H4 (cell line): ENCODE data around the gene MYH9. TPM values are rescaled to one million over a fixed set of nuclear protein-coding genes. Genes with fewer than 3 reads are reported as not detected.
"Not testable (repeated sequence)": the region's sequence is repeated elsewhere in the genome, so short reads cannot be mapped to it uniquely, and the experiment has no call there.

Source experiments
- DNase-seq: peaks from one replicate; pipeline ENCODE4 v3.0.0-alpha.2; 2015; ENCODE audit warnings: low spot score
- total RNA-seq: library from RNA; depleted of rRNA; stranded (reverse); fragments of >200 nt; shearing (Covaris generic); gene quantifications from 2 replicates; pipeline ENCODE4 v1.2.3, GENCODE V29; 2014

The MYH9 gene
- total RNA-seq, 1 experiment from 2014 or later: 82.9 TPM

- DNase-seq: no peak
Observed at GRCh38 chr22:36279219-36279666, 108.5 kb downstream of the MYH9 start.

GRCh38 chr22:36277482-36278291, 110.1 kb downstream of the MYH9 start:
- DNase-seq: peak; percentile 44

DNA sequence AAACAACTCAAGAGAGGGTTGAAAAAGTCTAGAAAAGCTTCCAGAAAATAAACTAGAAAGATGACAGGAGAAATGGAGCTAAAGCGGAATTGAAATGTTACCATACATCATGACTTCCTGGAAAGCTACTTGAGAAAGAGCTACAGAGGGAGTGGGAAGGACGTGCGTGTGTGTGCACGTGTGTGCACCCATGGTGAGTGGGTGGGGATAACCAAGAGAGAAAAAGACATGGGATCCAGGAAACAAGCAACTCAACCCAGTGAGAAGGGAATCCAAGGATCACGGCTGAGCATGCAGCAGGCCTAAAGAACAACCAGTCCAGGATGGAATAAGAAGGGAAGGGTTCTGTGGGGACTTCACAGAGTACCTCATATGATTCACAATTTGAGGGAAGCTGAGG, 113.2 kb downstream of the MYH9 start:
- DNase-seq: no peak

DNA sequence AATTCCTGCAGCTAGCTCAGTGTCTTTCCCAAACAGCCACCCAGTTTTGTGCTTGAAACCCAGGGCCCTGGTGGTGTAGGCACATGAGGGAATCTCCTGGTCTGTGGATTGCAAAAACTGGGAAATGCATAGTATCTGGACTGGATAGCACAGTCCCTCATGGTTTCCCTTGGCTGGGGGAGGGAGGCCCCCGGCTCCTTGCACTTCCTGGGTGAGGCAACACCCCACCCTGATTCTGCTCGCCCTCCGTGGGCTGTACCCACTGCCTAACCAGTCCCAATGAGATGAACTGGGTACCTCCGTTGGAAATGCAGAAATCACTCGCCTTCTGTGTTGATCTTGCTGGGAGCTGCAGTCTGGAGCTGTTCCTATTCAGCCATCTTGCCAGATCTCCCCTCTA, 115.8 kb downstream of the MYH9 start:
- DNase-seq: not testable (repeated sequence)

DNA sequence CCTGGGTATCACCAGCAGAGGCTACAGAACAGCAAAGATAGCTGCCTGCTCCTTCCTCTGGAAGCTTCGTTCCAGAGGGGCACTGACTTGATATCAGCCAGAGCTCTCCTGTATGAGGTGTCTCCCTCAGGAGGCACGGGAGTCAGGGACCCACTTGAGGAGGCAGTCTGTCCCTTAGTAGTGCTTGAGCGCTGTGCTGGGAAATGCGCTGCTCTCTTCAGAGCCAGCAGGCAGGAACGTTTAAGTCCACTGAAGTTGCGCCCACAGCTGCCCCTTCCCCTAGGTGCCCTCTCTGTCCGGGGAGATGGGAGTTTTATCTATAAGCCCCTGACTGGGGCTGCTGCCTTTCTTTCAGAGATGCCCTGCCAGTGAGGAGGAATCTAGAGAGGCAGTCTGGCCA, 116.5 kb downstream of the MYH9 start:
- DNase-seq: not testable (repeated sequence)

DNA sequence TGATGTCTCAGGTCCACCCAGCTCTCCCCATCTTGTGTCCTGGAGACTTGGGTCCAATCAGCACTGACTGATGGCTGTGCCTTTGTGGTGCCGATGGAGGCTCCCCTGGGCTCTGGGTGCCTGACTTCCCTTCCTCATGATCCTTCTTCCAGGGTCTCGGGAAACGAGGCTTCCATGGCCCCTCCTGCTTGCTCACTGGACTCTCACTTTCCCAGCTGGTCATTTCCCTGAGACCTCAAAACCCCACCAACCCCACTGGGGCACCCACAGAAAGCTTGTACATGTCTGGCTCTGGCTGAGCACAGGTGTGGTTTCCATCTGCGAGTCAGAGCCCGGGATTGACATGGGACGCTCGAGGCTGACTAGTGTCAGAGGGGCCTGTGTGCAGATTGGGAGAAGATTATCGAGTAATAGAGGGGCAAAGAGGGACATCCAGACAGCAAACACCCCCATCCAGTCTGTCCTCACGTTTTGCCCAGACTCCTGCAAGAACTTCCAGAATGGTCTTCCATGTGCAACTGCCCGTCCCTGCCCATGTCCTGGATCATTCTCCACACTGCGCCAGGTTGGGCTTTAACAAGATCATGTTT, 119.8 kb downstream of the MYH9 start:
- DNase-seq: no peak

GRCh38 chr22:36267058-36267457, 120.7 kb downstream of the MYH9 start:
- no peak for DNase-seq

DNA sequence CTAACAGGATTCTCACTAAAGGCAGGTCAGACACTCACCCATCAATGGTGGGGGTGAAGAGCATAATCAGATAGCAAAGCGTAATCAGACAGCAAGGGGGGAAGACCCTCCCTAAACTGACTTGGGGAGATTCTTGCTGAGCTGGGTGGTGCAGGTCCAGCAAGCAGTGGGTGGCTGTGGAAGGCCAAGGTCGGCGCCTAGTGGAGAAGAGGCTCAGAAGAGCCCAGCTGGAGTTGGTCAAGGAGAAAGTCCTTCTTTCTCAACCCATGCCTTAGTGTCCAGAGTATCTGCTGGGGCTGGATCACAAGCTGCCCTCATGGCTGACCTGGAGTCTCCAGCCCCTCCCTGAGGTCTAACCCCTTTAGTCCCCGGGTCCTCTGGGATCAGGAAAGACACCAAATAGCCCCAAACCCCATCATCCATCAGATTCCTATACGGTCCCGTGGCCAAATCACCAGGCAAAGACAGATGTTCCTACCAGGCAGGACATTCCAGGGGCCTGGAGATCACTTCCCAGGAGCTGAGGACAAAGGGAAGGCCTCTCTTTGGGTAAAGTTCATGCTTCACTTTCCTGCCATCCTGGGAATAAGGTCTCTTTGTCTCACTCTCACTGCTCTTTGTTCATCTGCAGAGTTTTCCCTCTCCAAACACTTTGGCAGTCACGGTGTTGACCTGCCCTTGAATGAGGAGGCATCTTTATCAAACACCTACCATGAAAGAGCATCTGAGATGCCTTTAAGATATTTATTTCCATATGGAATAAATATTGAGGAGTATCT, 123.7 kb downstream of the MYH9 start:
- DNase-seq: not testable (repeated sequence)

DNA sequence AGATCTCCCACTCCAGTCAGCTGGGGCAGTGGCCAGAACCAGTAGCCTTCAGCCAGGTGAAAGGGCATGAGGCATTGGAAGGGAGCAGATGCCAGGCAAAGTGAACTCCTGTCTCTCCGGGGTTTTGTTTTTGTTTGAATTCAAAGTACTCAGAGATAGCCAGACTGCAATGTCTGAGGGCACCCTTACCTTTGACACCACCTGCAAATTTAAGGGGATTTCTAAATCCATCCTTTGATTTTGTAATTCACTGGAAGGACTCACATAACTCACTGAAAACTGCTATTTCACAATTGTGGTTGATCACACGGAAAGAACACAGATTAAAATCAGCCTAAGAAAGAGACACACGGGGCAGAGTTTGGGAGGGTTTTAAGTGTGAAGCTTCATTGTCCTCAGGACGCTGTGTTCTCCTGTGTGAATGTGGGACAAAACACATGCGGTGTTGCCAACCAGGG, 124.5 kb downstream of the MYH9 start:
- DNase-seq: not testable (repeated sequence)

DNA sequence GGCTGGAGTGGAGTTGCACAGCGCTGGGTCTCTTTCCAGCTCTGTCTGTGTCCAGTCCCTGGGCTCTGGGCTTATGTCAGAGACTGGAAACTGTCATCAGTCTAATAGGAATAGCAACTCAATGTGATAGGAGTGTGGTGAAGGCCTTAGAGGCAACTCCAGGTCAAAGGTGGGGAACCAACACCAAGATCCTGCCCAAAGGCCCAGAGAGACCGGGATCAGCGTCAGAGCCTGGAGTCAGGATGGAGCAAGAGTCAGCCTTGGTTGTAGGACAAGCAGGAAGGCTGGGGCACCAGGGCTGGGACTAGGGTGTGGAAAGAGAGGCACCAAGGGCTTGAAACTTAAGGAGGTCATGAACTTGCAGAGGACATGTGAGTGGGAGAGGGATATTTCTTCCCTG, 125.5 kb downstream of the MYH9 start:
- DNase-seq: not testable (repeated sequence)

DNA sequence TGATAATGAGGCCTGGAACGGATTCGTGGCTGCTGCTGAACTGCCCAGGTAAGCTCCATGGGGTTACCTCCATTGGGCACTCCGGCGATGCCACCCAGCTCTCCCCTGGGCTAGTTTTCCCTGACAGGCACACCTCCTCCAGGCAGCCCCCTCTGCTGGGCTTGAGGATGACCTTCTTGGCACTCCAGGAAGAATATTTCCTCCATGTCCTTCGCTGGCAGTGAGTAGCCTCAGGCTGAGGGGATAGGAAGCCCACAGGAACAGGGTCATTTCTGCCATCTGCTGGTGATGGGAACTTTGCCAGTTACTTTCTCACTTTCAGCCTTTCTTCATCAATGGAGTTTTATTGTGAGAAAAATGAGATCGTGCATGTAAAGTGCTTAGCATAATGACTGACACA, 126.1 kb downstream of the MYH9 start:
- DNase-seq: not testable (repeated sequence)

GRCh38 chr22:36259615-36260300, 128.0 kb downstream of the MYH9 start:
- DNase-seq: no peak

DNA sequence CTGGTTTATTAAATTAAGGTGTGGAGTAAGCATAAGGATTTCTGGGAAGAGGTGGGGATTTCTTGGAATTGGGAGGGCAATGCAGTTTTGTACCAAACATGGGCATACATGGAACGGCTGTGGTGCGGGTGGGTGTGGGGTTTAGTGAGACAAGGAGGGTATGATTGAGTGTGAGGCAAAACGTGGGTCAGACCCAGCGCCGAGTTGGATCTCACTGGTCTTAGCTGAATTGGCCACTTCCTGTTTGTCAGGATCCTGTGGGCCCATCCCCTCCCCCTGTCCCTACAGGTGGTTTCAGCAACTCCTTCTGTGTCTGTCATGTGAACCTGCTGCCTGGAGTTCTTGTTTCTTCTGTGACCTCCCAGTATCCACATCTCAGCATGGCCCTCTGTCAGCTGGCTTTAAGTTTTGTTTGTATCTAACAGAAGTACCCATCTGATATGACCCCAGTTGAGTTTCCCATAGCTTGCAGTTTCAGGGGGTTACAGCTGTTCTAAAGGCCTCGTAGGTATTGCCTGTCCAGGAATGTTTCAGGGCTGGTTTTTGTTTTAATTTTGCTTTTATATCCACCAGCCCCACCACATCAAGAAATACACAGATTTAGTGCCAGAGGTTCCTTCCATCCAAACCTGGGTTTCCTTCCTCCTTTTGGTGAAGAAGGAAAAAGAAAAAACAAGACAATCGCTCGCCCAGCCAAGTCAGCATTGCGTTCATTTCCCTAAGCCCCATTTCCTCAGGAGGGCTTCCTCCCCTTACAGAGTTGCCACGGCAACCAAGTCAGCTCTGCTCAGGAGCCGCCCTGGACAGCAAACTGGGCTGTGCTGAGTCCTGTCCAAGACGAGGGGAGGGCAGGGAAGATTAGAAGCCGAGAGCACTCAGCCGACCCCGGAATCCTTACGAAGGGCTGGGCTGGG, 128.8 kb downstream of the MYH9 start:
- no peak for DNase-seq

DNA sequence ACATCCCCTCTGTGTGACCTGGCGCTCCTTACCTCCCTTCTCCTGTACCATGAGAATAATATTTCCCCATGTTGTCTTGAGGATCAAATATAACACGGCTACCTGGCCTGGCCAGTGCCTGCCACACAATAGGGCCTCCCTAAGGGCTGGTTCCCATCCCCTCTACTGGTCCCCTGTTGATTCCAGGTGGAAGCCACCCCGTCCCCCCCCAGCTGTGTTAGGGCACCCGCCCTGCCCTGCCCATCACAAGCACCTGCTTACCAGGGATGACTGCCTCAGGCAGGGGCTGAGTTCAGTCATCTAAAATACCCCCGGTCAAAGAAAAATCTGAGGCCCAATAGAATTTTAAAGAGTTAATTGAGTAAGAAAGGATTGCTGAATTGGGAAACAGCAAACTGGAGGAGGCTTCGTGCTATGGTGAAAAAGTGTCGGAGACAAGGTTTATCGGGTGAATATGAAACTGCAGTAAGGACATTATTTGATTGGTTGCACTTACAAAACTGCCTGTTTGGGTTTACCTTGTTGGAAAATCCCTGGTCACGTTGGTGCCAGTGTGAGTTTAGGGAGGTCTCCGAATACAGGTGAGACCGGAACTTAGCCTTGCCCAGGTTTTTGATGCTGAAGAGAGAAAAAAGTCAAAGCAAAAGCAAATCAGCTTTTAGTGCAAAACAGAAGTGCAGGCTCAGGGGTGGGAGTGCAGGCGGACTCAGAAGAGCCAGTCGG, 129.7 kb downstream of the MYH9 start:
- no peak for DNase-seq

- DNase-seq: no peak
Observed at GRCh38 chr22:36257308-36257707, 130.5 kb downstream of the MYH9 start.

- no peak for DNase-seq
Observed at GRCh38 chr22:36256478-36256877, 131.3 kb downstream of the MYH9 start.

- not testable (repeated sequence) for DNase-seq
Observed at GRCh38 chr22:36255572-36255971, 132.2 kb downstream of the MYH9 start.

DNA sequence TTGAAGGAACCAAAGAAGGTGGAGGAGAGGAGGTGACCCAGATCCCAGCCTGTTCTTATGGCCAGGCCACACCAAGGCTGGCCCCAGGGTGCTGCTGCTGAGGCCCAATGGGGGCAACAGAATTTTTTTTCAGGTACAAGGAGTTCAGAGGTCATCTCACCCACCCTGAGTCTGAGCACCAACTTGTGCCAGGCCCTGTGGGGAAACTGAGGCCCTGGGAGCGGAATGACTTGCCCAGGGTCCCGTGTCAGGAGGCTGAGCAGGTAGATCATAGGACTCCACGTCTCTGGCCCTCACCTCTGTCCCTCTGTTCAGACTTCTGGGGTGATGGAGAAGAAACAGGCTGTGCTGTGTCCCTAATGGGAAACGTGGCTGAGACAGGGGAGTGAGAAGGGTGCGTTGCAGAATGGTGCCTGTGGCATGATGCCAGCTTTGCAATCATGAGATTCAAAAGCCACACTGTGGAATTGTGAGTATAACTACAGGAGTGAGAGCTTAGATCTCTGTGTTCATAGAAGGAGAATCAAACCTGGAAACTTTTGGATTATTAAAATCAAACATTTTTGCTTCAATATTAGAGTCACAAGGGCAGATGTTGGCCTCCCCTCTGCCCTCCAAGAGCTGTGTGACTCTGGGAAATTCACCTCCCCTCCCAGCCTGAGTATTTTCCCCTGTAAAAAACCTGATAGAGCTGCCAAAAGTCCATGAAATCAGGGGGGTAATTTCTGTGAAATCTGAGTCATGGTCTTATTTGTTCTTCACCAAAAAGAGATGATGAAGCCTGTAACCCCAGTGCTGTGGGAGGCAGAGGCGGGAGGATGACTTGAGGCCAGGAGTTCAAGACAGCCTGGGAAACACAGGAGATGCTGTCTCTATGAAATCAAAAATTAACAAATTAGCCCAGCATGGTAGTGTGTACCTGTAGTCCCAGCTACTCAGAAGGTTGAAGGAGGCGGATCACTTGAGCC, 134.0 kb downstream of the MYH9 start:
- DNase-seq: no peak
